Left renal cortex interstitium (tissue), 4 donors: ENCODE measurements around the gene TRPM4. TPM values are rescaled to one million over a fixed set of nuclear protein-coding genes. Genes with fewer than 3 reads are reported as not detected.
"Not testable (repeated sequence)": the region's sequence is repeated elsewhere in the genome, so short reads cannot be mapped to it uniquely, and the experiment has no call there.

Experiments
- DNase-seq, 4 donors: peaks; one replicate each; pipeline ENCODE4 v3.0.0-alpha.2; 2013; ENCODE audit warnings: low read depth in 4 of 4, low spot score in 2 of 4, missing footprints in 1 of 4
- polyA plus RNA-seq, 4 donors: library from polyadenylated mRNA; unstranded; fragments of 120-200 nt; gene quantifications; one replicate each; pipeline ENCODE4 v1.2.1, GENCODE V29; 2013; ENCODE audit not compliant: insufficient read length in 4 of 4

Gene TRPM4
- polyA plus RNA-seq, 4 donors: 22.1 to 48.0 (median 35.9) TPM

DNA sequence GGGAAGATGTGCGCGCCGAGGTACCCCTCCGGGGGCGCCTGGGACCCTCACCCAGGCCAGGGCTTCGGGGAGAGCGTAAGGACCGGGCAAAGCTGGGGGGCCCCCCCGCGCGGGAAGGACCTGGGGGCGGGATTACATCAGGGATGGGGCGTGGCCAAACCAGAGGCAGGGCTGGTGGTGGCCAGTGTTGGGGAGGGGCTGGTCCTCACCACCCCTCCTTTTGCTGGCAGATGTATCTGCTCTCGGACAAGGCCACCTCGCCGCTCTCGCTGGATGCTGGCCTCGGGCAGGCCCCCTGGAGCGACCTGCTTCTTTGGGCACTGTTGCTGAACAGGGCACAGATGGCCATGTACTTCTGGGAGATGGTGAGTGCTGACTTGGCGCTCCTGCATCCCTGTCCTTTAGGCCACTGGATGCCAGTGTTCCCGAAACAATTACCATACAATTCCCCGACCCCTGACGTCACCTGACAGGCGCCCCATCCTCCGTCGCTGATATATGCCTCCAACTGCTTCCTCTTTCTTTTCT is 25.3 kb downstream of the TRPM4 start:
- no peak for DNase-seq

DNA sequence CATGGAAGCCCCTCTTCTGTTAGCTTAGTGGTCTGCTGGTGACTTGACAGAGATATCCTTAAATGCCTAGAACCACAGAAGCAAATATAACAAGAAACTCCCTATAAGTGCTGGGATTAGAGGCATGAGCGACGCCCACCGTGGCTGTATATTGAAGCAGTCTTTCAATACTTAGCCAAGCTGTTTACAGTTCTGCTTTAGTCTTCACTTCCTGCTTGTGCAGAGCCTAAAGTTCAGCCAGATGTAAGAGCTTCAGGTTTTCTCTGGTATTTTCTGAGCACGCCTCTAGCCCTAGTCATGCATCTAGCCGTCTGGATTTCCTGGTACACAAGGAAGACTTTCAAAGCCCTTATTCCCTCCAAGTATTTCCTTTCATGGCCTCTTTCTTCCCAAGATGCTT is 28.5 kb downstream of the TRPM4 start:
- DNase-seq: no peak

DNA sequence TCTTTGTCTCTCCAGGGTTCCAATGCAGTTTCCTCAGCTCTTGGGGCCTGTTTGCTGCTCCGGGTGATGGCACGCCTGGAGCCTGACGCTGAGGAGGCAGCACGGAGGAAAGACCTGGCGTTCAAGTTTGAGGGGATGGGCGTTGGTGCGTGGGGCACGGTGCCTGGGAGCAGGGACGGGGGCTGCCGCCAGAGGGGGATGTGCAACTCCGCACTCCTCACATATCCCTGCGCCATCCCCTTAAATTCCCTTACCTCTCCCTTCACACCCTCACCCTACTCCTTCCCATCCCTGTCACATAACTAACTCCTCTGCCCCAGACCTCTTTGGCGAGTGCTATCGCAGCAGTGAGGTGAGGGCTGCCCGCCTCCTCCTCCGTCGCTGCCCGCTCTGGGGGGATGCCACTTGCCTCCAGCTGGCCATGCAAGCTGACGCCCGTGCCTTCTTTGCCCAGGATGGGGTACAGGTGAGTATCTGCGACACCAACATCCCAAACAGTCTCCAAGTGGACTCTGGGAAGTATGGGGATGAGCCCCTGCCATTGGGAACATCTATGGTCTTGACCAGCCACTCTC is 31.1 kb downstream of the TRPM4 start:
- DNase-seq: no peak

DNA sequence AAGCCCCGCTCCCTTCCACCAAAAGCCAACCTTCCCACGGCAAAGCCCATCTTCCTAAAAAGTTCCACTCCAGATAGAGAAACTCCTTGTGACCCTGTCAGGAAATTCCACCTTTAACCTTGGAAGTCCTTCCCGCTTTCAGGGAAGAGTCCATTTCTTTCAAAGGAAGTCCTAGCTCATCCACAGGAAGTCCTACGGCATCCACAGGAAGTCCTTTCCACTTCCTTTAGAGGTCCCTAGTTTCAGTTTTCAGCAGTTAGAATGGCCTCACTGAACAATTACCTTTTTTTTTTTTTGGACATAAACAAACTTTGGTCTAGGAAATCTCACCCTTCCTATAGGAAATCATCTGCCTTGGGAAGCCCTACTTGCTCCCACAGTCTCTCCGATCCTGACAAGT is 31.7 kb downstream of the TRPM4 start:
- DNase-seq: no peak

DNA sequence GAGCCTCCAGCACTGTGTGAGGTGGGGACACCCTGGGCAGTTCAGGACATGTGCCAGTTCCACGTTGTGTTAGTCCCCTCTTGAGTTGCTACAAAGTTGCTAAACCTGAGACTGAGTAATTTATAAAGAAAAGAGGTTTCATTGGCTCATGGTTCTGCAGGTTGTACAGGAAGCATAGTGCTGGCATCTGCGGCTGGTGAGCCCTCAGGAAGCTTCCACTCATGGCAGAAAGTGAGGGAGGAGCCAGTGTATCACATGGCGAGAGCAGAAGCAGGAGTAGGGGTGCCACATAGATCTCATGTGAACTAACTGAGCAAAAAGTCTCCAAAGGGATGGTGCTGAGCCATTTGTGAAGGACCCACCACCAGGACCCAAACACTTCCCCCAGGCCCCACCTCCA is 33.2 kb downstream of the TRPM4 start:
- no peak for DNase-seq

DNA sequence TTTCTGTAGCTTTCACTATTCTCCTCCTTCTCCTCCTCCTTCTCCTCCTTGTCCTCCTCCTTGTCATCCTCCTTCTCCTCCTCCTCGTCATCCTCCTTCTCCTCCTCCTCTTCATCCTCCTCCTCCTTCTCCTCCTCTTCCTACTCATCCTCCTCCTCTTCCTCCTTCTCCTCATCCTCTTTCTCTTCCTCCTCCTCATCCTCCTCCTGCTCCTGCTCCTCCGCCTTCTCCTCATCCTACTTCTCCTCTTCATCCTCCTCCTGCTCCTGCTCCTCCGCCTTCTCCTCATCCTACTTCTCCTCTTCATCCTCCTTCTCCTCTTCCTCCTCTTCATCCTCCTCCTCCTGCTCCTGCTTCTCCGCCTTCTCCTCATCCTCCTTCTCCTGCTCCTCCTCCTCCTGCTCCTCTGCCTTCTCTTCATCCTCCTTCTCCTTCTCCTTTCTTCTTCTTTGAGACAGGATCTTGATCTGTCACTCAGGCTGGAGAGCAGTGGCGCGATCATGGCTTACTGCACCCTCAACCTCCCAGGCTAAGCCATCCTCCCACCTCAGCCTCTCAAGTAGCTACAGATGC is 36.3 kb downstream of the TRPM4 start:
- no peak for DNase-seq

DNA sequence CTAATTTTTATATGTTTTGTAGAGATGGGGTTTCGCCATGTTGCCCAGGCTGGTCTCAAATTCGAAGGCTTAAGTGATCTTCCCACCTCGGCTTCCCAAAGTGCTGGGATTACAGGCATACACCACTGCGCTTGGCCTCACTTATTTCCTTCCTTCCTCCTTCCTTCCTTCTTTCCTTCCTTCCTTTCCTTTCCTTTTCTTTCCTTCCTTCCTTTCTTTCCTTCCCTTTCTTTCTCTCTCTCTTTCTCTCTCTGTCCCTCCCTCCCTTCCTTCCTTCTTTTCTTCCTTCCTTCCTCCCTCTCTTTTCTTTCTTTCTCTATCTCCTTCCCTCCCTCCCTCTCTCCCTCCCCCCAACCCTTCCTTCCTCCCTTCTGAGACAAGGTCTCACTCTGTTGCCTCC is 36.8 kb downstream of the TRPM4 start:
- DNase-seq: no peak

DNA sequence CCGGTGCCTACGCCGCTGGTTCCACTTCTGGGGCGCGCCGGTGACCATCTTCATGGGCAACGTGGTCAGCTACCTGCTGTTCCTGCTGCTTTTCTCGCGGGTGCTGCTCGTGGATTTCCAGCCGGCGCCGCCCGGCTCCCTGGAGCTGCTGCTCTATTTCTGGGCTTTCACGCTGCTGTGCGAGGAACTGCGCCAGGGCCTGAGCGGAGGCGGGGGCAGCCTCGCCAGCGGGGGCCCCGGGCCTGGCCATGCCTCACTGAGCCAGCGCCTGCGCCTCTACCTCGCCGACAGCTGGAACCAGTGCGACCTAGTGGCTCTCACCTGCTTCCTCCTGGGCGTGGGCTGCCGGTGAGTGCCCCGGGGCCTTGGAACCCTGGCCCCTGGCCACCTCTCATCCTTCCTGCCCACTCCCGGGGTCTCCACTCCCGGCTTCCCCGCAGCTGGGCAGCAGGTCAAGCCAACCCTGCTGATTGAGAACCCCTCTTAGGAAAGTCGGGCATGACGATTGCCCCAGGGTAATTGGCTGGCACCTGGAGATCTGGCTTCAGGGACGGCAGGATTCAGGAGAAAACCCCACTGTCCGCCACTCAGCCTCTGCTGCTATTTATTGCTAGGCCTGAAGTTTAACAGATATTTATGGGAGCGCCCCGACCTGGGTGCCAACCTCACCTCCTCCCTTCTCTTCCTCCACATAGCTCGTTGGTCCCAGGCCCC is 39.1 kb downstream of the TRPM4 start:
- peak in 1 of 4 donors; percentile 46 for DNase-seq

DNA sequence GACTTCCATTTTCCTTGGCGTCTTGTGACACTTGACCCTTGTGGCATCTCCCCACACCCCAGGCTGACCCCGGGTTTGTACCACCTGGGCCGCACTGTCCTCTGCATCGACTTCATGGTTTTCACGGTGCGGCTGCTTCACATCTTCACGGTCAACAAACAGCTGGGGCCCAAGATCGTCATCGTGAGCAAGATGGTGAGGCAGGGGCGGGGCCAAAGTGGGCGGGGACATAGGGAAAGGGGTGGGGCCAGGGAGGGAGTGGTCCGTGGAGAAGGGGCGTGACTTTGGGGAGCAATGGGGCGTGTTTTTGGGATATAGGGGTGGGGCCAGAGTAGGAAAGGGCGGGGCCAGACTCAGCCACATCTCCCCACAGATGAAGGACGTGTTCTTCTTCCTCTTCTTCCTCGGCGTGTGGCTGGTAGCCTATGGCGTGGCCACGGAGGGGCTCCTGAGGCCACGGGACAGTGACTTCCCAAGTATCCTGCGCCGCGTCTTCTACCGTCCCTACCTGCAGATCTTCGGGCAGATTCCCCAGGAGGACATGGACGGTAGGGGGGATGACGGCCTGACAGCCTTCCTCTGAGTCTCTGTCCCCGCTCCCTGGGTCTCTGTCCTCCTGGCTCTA is 42.8 kb downstream of the TRPM4 start:
- DNase-seq: no peak

DNA sequence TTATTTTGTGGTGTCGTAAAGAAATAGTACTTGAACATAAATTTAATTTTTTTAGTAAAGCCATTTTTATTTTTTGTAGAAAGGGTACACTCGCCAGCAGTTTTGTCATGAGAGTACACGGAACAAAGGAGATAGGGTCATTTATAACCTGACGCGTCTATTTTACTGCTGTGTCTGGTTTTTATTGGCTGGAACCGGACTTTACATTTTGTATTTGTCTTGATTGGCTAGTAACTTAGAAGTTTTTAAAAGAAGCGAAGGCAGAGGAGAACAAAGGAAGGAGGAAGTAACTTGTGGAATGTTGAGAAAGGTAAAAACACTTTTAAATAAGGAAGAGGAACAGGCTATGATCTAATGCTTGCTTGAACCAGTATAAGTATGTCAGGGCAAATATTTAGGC is 43.5 kb downstream of the TRPM4 start:
- no peak for DNase-seq

DNA sequence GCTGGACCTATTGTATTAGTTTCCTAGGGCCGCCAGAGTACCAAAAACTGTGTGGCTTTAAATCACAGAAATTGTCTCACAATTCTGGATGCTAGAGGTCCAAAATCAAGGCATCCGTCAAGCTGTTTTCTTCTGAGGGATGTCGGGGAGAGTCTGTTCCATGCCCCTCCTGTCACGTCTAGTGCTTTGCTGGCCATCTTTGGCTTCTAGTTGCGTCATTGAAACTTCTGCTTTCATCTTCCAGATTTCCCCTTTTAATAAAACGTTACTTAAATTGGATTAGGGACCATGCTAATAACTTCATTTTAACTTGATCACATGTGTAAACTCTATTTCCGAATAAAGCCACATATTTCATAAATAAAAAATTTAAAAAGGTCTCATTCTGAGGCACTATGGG is 47.5 kb downstream of the TRPM4 start:
- DNase-seq: no peak

DNA sequence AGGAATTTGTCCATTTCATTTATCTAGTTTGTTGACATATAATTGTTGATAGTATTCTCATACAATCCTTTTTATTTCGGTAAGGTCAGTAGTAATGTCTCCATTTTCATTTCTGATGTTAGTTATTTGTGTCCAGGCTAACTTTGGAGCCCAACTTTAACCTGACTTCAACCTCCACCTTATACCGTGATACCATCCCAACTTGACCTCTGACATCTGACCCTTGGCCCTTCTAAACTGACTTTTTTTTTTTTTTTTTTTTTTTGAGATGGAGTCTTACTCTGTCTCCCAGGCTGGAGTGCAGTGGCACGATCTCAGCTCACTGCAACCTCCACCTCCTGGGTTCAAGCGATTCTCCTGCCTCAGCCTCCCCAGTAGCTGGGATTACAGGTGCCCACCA is 51.9 kb downstream of the TRPM4 start:
- not testable (repeated sequence) for DNase-seq

DNA sequence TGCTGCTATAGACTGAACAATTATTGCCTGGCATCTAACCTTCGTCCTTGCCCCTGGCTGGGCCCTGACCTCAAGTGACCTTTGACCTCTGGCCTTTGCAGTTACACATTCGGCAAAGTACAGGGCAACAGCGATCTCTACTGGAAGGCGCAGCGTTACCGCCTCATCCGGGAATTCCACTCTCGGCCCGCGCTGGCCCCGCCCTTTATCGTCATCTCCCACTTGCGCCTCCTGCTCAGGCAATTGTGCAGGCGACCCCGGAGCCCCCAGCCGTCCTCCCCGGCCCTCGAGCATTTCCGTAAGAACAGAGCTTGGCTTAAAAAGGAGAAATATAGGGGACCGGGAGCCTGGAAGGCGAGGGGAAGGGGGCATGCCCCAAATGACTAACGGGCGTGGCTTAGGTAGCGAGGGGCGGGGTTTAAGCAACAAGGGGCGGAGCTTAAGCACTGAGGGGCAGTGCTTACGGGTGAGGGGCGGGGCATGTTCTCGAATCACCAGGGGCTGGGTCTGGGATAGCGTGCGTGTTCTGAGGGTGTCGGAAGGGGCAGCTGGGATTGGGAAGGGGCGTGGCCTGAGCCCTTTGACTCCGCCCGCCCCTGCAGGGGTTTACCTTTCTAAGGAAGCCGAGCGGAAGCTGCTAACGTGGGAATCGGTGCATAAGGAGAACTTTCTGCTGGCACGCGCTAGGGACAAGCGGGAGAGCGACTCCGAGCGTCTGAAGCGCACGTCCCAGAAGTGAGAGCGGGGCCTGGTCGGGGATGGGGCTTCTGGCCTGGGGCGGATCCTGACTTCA is 52.7 kb downstream of the TRPM4 start:
- DNase-seq: peak in 2 of 4 donors; percentile 37 to 47

DNA sequence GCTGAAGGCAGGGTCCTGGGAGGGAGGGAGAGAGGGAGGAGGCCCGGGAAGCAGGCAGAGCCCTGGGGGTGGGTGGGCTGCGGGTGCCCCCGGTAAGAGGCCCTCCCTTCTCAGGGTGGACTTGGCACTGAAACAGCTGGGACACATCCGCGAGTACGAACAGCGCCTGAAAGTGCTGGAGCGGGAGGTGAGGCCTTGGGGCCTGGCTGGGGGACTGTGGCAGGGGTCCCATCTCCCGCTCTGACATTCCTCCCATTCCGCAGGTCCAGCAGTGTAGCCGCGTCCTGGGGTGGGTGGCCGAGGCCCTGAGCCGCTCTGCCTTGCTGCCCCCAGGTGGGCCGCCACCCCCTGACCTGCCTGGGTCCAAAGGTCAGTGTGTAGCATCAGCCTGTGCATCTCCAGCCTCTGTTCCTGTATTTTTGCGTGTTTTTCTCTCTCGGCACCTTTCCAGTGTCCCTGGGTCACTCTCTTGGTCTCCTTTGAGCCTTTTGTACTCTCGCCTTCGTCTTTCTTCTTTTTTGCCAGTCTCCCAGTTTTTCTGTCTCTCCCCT is 53.4 kb downstream of the TRPM4 start:
- no peak for DNase-seq

DNA sequence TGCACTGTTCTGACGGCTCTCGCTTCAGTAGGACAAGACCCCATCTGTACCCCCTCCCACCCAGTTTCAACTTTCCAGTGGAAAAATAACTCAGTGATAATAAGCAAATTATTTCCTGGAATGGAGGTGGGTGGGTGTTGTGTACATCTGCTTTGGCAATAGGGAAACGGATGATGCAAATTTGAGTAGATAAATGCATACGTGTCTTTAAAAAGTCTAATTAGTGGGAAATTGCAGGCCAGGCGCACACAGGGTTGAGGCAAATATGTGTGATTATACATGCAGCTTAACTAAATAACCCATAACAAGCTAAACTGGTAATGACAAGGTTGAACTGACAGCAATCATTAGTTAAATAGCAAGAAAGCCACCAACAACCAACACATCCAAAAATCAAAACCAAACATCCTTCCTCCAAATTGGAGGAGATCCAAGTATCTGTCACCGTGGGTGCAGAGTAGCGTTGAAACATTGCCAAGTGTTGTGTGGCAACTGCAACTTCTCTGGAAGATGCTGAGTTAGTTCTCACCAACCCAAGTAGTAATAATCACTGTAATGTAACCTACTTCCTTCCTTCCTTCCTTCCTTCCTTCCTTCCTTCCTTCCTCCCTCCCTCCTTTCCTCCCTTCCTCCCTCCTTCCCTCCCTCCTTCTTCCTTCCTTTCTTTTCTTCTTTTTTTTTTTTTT is 54.6 kb downstream of the TRPM4 start:
- DNase-seq: no peak

DNA sequence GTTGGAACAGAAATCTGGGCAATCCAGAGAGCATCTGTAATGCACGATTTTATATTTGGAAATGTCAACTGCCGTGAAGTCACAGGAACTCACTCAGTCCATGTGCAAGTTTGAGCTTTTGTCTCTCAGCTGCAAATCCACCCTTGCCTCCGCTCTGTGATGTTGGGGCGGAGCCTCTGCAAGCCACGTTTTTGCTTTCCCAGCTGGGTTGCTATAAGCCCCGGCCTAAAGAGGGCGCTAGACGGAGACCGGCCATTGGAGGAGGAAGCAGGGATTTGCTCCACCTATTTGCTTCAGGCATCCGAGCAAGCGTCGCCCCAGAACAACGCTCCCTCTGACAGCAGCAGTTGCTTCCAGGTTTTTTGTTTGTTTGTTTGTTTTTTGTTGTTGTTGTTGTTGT is 56.2 kb downstream of the TRPM4 start:
- no peak for DNase-seq

DNA sequence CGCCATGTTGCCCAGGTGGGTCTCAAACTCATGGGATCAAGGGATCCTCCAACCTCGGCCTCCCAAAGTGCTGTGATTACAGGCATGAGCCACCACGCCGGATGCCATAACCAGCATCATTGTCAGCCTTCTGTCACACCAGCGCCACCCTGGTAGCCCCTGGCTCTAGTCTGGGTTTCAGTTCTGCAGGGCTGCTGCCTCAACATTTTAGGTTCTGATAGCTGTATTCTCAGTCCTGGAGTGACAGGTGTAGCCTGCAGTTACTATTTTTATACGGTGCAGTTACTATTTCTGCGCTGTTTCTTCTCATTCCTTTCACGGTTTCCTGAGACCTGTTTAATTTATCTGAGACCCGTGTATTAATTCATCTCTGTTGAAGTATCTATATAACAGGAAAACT is 57.1 kb downstream of the TRPM4 start:
- DNase-seq: no peak

DNA sequence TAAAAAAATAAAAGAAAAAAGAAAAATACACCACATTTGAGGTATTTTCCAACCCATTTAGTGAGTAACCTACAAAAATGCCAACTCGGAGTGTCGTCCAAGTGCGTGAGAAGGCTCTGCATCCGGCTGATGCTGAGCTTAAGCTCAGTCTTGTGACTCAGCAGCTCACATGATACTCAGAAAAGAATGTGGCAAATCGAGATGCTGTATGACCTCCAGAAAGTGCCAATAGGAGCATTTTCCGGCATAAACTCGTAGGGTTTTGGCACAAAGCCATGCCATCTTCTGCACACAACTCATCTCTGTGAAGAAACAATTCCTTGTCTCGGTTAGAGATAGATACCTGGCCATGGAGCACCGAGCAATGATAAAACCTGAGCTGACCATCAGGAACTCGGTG is 58.5 kb downstream of the TRPM4 start:
- DNase-seq: no peak

DNA sequence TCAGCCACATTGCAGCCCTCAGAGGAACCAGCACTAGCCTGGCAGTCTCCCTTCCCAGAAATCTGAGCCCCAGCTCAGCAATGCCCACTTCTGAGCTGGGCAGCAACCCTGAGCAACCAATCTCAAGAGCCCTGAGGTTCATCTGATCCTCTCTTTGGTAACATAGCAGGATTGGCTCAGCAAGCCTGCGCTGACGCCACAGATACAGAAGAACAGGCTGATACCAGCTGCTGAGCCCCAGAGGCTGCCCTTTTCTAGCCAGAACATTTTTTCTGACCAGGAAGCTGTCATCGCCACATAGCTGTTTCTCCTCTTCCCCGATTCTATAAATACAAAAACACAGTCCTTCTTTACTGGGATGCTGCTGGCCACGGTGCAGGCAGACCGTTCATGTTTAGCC is 59.8 kb downstream of the TRPM4 start:
- no peak for DNase-seq

DNA sequence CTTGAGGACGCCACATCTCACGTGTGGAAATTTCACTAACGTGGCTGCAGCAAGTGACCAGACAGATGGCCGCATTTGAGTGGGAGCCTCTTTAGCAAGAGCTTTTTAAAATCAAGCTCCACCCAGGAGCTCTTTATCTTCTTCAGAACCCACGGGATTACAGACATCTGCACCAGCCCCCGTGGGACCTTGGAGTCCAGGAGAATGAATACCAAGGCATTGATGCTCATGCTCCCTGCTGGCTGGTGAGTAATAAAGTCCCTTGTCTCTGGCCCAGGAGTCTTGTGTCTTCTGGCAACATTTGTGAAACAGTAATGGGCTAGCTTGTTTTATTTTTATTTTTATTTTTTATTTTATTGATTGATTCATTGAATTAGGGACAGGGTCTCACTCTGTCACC is 64.4 kb downstream of the TRPM4 start:
- no peak for DNase-seq
